Natural killer cell treated with Interleukin-12 subunit alpha and Interleukin-12 subunit beta and Interleukin-15 and Interleukin-18, amount 100 ng/mL, for 72 hours (primary cell): ENCODE results near the gene GLIPR1L2. TPM values are rescaled to one million over a fixed set of nuclear protein-coding genes. Genes with fewer than 3 reads are reported as not detected.
"Not testable (repeated sequence)": the region's sequence is repeated elsewhere in the genome, so short reads cannot be mapped to it uniquely, and the experiment has no call there.

Source experiments
- ATAC-seq, 2 donors: fragments of 150-1000 bp; cut with Tn5 transposase in 1 of 2; sonication (Bioruptor Pico), chemical (Tn5 transposase) in 1 of 2; 2 replicates each; pipeline ENCODE4 v1.10.0; 2021
- DNase-seq: peaks from one replicate; pipeline ENCODE4 v3.0.0; 2022; ENCODE audit warnings: low spot score
- H3K27ac Mint-ChIP-seq, 2 donors: 1 replicate in 1 of 2; 2 replicates in 1 of 2; pipeline ENCODE4 v1.8.0; 2022; ENCODE audit warnings: mixed read lengths in 2 of 2, mild to moderate bottlenecking in 1 of 2, moderate library complexity in 1 of 2
- H3K27me3 Mint-ChIP-seq, 2 donors: 1 replicate in 1 of 2; 2 replicates in 1 of 2; pipeline ENCODE4 v1.8.0; 2022; ENCODE audit warnings: mixed read lengths in 2 of 2
- H3K36me3 Mint-ChIP-seq: one replicate; pipeline ENCODE4 v1.8.0; 2022; ENCODE audit warnings: mixed read lengths
- H3K4me1 Mint-ChIP-seq, 2 donors: 1 replicate in 1 of 2; 2 replicates in 1 of 2; pipeline ENCODE4 v1.8.0; 2022; ENCODE audit warnings: low read depth in 2 of 2, mixed read lengths in 2 of 2, mild to moderate bottlenecking in 1 of 2
- H3K4me3 Mint-ChIP-seq: one replicate; pipeline ENCODE4 v1.8.0; 2022; ENCODE audit warnings: mixed read lengths
- H3K9me3 Mint-ChIP-seq: 2 replicates; pipeline ENCODE4 v1.8.0; 2022; ENCODE audit warnings: mixed read lengths
- total RNA-seq, 2 donors: library from RNA; stranded (reverse); gene quantifications; one replicate each; pipeline ENCODE4 v1.2.3, GENCODE V29; 2022

GLIPR1L2 gene
- total RNA-seq, 2 donors from 2014 or later = 1.0 TPM; not detected in 1

- not testable (repeated sequence) for H3K9me3 Mint-ChIP-seq, ATAC-seq, H3K4me1 Mint-ChIP-seq, H3K27ac Mint-ChIP-seq, H3K4me3 Mint-ChIP-seq, DNase-seq, H3K36me3 Mint-ChIP-seq, H3K27me3 Mint-ChIP-seq
These were observed 51.0 kb downstream of the GLIPR1L2 start for GRCh38 chr12:75441687-75442449.

DNA sequence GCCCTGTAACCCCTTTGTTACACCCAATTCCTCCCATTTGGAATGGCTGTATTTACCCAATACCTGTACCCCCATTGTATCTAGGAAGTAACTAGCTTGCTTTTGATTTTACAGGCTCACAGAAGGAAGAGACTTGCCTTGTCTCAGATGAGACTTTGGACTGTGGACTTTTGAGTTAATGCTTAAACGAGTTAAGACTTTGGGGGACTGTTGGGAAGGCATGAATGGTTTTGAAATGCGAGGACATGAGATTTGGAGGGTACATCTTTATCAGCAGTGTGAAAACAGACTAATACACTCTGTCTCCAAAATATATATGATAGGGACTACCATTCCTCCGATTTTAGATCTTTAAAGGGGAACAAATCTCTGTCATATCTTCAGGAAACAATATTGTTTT, 51.6 kb downstream of the GLIPR1L2 start:
- not testable (repeated sequence) for ATAC-seq, H3K27ac Mint-ChIP-seq, H3K27me3 Mint-ChIP-seq, H3K4me3 Mint-ChIP-seq, H3K9me3 Mint-ChIP-seq, H3K4me1 Mint-ChIP-seq, DNase-seq, H3K36me3 Mint-ChIP-seq

GRCh38 chr12:75443709-75444108, 52.8 kb downstream of the GLIPR1L2 start:
- peaks cover 7% of the 10 kb centered on the region for H3K36me3 Mint-ChIP-seq
- H3K27ac Mint-ChIP-seq = no peak overlapping the region
- H3K4me3 Mint-ChIP-seq = no peak overlapping the region
- no peak for DNase-seq
- peaks cover 0 to 7% of the 10 kb centered on the region in 2 donors for H3K27me3 Mint-ChIP-seq
- ATAC-seq = no peak
- H3K4me1 Mint-ChIP-seq = no peaks in the 10 kb centered on the region
- H3K9me3 Mint-ChIP-seq = peaks cover 3% of the 10 kb centered on the region

DNA sequence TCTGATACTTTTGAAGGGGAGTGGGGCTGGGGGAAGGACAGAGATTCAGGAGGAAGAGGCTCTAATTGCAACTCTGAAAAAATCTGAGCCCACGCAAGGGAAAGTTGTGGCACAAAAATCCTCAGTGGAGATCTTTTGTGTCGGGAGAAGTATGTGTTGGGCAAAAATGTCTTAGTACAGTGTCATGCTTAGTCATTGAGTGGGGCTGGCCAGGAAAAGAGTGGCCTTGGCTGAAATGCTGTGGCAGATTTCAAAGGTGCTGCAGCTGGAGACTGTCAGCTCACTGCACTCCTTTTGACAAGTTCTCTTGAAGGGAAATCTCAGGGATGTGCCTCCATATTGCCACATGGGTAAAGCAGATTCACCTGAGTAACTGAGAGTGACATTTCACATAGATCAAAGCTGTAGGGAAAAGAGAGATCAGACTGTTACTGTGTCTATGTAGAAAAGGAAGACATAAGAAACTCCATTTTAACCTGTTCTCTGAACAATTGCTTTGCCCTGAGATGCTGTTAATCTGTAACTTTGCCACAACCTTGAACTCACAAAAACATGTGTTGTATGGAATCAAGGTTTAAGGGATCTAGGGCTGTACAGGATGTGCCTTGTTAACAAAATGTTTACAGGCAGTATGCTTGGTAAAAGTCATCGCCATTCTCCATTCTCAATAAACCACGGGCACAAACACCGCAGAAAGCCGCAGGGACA, 53.7 kb downstream of the GLIPR1L2 start:
- Mint-ChIP-seq H3K9me3 (peaks cover 3% of the 10 kb centered on the region), H3K4me3 (no peak overlapping the region), H3K27ac (no peak overlapping the region), H3K36me3 (peaks cover 7% of the 10 kb centered on the region), H3K4me1 (no peaks in the 10 kb centered on the region), H3K27me3 (peaks cover 0 to 7% of the 10 kb centered on the region in 2 donors)
- DNase-seq (no peak), ATAC-seq (no peak)

- not testable (repeated sequence) for H3K4me1 Mint-ChIP-seq, ATAC-seq, H3K36me3 Mint-ChIP-seq, H3K27me3 Mint-ChIP-seq, H3K4me3 Mint-ChIP-seq, H3K9me3 Mint-ChIP-seq, H3K27ac Mint-ChIP-seq, DNase-seq
These were observed 54.2 kb downstream of the GLIPR1L2 start for GRCh38 chr12:75445137-75445507.

- Mint-ChIP-seq H3K4me1 (no peaks in the 10 kb centered on the region), H3K36me3 (no peaks in the 10 kb centered on the region), H3K4me3 (no peak overlapping the region), H3K27me3 (peaks cover 0 to 7% of the 10 kb centered on the region in 2 donors), H3K27ac (no peak overlapping the region), H3K9me3 (no peaks in the 10 kb centered on the region)
- no peak for DNase-seq
- no peak for ATAC-seq
These were observed 56.0 kb downstream of the GLIPR1L2 start for GRCh38 chr12:75446857-75447256.

DNA sequence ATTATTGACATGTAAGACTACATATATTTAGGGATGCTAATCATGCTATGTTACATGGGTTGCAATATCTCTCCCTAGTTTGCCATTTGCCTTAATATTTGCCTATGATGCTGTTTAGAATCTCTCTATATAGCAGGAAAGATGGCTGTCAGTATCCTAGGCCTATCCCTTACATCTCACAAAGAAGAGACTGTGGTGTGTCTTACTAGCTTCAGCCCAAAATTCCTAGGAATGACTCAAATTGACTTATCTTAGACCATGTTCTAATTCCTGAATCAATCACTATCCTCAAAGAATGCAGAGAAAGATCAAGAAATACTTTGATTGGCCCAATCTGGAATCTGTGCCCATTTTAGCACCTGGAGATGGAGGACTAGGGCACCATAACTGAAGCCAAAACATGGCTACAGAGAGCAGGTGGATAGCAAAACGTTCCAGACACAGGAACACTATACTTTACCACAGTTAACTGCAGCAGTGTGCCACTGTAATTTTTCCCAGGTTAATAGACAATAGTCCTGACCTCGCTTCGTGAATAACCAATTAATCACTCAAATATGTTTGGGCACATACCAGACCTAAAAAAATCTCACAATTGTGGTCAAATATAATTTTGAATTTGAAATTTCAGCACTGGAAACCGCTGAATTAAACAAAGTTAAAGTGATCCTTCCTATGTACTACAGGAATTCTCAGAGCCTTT, 57.0 kb downstream of the GLIPR1L2 start:
- Mint-ChIP-seq H3K4me3 (no peak overlapping the region), H3K27me3 (peaks cover 0 to 7% of the 10 kb centered on the region in 2 donors), H3K36me3 (no peaks in the 10 kb centered on the region), H3K27ac (no peak overlapping the region), H3K9me3 (no peaks in the 10 kb centered on the region), H3K4me1 (no peaks in the 10 kb centered on the region)
- DNase-seq (no peak), ATAC-seq (no peak)

- Mint-ChIP-seq H3K4me1 (peaks cover 21 to 27% of the 10 kb centered on the region in 2 donors), H3K36me3 (peaks cover 4% of the 10 kb centered on the region), H3K9me3 (peaks cover 3% of the 10 kb centered on the region), H3K27me3 (no peaks in the 10 kb centered on the region), H3K27ac (no peak overlapping the region), H3K4me3 (no peak overlapping the region)
- DNase-seq (no peak), ATAC-seq (no peak)
These were observed 61.9 kb downstream of the GLIPR1L2 start for GRCh38 chr12:75452675-75453330.

DNA sequence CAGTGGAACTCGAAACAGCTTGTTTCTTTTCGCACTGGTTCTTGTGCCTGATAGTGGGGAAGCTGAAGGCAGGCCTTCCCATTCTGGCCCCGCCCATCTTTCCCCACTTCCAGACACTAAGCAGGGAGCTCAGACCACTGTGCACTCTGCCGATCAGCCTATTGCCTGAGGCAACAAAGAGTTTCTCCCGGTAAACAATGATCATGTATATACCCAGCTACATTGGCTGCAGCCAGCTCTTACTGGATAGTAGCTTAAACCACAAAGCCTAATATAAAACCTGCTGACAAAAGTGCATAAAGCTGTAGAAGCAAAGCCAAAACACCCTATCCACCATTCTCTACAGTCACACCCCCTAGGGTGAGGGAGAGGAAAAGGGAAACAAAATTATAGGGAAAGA, 65.0 kb downstream of the GLIPR1L2 start:
- Mint-ChIP-seq H3K36me3 (peaks cover 10% of the 10 kb centered on the region), H3K4me1 (peaks cover 38 to 46% of the 10 kb centered on the region in 2 donors), H3K9me3 (peaks cover 6% of the 10 kb centered on the region), H3K27ac (peak overlapping the region in 1 of 2 donors; percentile 5), H3K27me3 (no peaks in the 10 kb centered on the region), H3K4me3 (no peak overlapping the region)
- DNase-seq (no peak), ATAC-seq (no peak)

DNA sequence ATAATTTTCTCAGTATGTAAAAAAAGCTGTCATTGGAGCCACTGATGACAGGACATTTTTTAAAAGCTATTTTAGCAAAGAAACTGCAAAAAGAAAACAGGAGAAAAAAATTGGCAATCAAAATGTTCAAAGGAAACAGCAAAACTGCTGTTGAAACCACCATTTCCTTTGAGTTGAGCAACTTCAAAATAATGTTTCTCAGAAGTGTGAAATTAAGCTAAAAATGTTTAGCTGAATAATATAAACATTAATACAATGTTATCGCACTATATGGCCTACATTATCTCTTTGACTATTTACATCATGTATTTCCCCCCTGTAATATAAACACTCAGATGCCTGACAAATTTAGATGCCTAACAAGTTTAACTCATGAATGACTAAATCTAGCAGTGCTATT, 66.3 kb downstream of the GLIPR1L2 start:
- ATAC-seq = no peak
- Mint-ChIP-seq H3K27ac (peak overlapping the region; percentile 86 to 94), H3K36me3 (peaks cover 10% of the 10 kb centered on the region), H3K4me3 (peak overlapping the region; percentile 78), H3K4me1 (peaks cover 38 to 46% of the 10 kb centered on the region in 2 donors), H3K9me3 (peaks cover 6% of the 10 kb centered on the region), H3K27me3 (no peaks in the 10 kb centered on the region)
- DNase-seq = no peak

GRCh38 chr12:75457866-75458265, 67.0 kb downstream of the GLIPR1L2 start:
- DNase-seq, H3K36me3 Mint-ChIP-seq, H3K27me3 Mint-ChIP-seq, H3K9me3 Mint-ChIP-seq, ATAC-seq: not testable (repeated sequence)
- H3K4me3 Mint-ChIP-seq = peak overlapping the region; percentile 78
- H3K27ac Mint-ChIP-seq = peak overlapping the region; percentile 86 to 94
- peaks cover 38 to 46% of the 10 kb centered on the region in 2 donors for H3K4me1 Mint-ChIP-seq

DNA sequence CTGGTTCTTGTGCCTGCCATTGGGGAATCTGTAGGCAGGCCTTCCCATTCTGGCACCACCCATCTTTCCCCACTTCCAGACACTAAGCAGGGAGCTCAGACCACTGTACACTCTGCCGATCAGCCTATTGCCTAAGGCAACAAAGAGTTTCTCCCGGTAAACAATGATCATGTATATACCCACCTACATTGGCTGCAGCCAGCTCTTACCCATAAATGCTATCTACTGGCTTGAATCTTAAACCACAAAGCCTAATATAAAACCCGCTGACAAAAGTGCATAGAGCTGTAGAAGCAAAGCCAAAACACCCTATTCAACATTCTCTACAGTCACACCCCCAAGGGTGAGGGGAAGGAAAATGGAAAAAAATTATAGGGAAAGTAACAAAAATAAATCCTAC, 68.9 kb downstream of the GLIPR1L2 start:
- H3K9me3 Mint-ChIP-seq = peaks cover 9% of the 10 kb centered on the region
- H3K27ac Mint-ChIP-seq = peak overlapping the region; percentile 3 to 38
- DNase-seq (no peak), ATAC-seq (no peak)
- H3K36me3 Mint-ChIP-seq = peaks cover 10% of the 10 kb centered on the region
- H3K4me3 Mint-ChIP-seq = no peak overlapping the region
- H3K4me1 Mint-ChIP-seq = peaks cover 38 to 46% of the 10 kb centered on the region in 2 donors
- H3K27me3 Mint-ChIP-seq = no peaks in the 10 kb centered on the region

DNA sequence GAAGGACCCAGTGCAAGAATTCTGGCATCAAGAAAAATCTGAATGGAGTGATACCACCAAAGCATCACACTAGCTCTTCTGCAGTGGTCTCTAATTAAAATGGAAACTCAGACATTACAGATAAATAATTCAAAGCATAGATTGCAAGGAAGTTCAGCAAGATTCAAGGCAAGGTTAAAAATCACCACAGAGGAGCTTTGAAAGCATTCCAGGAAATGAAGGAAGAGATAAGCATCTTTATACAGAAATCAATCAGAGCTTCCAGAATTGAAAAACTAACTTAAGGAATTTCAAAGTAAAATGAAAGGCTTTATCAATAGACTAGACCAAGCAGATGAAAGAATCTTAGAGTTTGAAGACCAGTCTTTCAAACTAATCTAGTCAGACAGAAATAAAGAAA, 69.3 kb downstream of the GLIPR1L2 start:
- H3K4me1 Mint-ChIP-seq = peaks cover 36 to 43% of the 10 kb centered on the region in 2 donors
- H3K4me3 Mint-ChIP-seq = no peak overlapping the region
- no peaks in the 10 kb centered on the region for H3K27me3 Mint-ChIP-seq
- peak overlapping the region in 1 of 2 donors; percentile 38 for H3K27ac Mint-ChIP-seq
- peaks cover 10% of the 10 kb centered on the region for H3K36me3 Mint-ChIP-seq
- H3K9me3 Mint-ChIP-seq = peaks cover 9% of the 10 kb centered on the region
- DNase-seq (no peak), ATAC-seq (no peak)
